GM21576 (cell line): ENCODE measurements around the gene COLEC12.
"Not testable (repeated sequence)": the region's sequence is repeated elsewhere in the genome, so short reads cannot be mapped to it uniquely, and the experiment has no call there.

Experiments
- ATAC-seq: cut with Tn5 transposase; IDR thresholded peaks from one replicate; pipeline ENCODE4 v1.9.1; 2021; ENCODE audit warnings: mild to moderate bottlenecking, moderate library complexity; ENCODE audit not compliant: unreplicated experiment

Gene COLEC12

GRCh38 chr18:415617-416612, 84.6 kb downstream of the COLEC12 start:
- ATAC-seq = no peak

DNA sequence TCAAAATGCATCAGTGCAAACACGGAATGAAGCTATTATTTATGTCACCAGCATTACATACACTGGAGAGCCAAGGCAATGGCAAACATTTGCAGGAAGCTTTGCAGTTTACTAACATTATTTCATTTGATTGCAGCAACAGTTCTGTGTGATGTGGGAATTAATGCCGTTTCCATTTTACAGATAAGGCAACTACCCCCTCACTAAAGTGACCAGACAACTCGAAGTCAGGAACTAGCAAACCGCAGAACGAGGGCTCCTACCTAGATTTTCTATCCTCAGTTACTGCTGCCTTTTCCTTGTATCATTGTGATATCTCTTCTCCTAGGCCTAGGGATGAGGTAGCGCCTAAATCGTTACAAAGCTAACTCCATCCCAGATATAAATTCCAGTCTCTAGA, 85.5 kb downstream of the COLEC12 start:
- no peak for ATAC-seq

GRCh38 chr18:413233-413632, 87.3 kb downstream of the COLEC12 start:
- ATAC-seq = no peak

DNA sequence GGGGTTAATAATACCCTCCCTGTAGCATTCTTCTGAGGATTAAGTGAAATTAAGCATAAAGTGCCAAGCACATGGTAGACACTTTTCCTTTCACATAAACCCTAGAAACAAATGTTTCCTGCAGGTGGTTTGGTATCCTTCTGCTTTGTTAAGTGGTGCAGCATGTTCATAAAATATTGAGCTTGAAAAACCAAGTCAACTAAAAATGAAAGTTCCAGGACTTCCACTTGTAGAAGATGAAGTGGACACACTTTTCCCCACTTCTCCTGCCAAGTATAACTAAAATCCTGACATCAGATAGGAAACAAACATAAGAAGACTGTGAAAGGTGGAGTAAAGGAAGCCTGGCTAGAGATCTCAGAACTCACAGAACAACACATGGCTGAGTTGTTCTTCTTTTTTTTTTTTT, 90.5 kb downstream of the COLEC12 start:
- ATAC-seq = no peak

DNA sequence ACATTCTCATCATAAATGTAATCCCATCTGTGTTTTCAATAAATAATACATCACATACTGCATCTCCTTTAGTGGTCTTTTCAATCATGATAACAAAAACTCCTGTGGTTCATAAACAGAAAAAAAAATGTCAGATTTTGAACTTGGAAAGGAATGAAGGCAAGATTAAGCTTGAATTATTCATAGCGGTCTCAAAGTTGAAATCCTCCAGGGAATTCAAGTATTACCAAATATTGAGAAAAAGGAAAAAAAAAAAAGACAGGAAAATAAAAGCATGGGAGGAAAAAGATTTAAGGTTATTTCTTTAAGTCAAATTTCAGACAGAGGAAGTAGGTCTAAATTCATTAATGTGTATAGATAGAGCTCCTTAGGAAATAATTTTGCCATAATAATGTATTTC, 92.1 kb downstream of the COLEC12 start:
- ATAC-seq = no peak

- no peak for ATAC-seq
Observed at GRCh38 chr18:407626-408224, 92.8 kb downstream of the COLEC12 start.

DNA sequence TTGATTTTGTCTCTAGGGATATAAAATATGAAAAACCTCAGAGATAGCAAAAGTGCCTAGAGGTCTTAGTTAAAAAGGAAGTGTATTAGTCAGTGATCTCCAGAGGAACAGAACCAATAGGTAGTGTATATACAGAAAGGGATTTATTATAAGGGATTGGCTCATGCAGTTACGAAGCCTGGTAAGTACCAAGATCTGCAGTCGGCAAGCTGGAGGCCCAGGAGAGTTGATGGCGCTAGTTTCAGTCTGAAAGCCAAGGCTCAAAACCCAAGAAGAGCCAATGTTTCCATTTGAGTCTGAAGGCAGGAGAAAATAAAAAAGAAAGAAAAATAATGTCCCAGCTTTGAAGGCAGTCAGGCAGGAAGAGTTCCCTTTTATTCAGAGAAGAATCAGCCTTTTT, 93.3 kb downstream of the COLEC12 start:
- no peak for ATAC-seq

GRCh38 chr18:406677-407076, 93.8 kb downstream of the COLEC12 start:
- ATAC-seq = no peak

DNA sequence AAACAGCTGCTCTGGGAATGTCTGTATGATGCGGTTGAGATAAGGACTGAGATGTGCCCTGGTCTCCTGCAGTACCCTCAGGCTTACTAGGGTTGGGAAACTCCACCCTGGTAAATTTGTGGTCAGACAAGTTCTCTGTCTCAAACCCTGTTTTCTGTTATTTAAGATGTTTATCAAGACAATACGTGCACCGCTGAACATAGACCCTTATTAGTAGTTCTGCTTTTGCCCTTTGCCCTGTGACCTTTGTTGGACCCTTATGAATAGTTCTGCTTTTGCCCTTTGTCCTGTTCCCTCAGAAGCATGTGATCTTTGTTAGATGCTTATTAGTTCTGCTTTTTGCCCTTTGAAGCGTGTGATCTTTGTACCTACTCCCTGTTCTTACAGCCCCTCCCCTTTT, 95.5 kb downstream of the COLEC12 start:
- ATAC-seq = not testable (repeated sequence)

DNA sequence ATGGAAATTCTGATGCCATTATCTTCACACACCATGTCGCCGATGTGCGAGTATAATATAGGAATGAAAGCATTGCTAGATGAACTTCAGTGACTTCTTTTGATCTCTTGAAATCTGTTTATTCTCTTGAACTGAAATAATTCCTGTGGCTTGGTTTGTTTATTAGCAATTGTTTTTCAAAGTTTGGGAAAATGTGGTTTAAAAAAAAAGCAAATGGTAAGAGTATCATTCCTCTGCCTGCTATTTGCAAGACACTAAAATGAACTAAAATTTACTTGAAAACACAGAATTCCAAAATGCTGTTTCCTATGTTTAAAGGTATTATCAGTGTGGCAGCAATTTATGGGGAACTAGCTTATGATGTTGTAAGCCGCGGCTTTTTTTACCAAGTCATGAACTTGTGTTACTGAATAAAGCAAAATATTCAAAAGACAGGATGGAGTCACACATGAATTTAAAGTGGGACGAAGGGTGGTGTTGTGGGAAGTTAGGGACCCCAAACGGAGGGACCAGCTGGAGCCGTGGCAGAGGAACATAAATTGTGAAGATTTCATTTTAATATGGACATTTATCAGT, 96.4 kb downstream of the COLEC12 start:
- ATAC-seq = no peak

DNA sequence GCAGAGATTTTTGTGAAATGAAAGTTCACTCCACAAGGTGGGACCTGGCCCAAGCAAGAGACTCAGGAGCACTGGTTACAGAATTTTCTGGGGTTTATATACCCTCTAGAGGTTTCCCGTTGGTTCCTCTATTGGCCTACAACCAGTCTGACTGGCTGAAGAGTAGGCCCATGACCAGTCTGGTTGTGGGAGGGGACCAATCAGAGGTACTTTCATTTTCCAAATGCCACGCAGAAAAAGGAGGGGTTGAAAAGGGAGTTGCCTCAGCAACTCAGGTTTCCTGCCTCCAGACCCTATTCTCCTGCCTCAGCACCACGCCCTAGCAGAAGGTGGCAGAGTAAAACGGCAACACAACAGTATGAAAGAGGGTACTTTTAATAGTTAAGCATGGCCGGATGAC, 98.4 kb downstream of the COLEC12 start:
- ATAC-seq = no peak

DNA sequence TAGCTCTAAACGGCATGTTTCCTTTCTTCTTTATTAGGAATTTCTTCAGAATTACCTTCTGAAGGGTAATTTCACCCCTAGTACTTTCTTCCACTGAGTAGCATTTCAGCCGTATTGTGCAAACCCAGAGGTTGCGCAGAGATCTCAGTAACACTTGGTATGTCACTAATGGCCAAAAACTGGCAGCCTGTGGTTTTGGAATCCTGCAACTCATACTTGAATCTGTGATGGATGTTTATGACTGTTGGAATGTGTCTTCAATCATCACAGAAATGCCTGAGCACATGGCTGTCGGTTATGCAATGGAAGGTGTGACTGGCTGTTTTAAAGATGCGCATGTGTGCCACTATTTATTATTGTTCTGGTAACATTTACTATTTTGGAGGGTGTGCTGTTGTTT, 100.0 kb downstream of the COLEC12 start:
- no peak for ATAC-seq

DNA sequence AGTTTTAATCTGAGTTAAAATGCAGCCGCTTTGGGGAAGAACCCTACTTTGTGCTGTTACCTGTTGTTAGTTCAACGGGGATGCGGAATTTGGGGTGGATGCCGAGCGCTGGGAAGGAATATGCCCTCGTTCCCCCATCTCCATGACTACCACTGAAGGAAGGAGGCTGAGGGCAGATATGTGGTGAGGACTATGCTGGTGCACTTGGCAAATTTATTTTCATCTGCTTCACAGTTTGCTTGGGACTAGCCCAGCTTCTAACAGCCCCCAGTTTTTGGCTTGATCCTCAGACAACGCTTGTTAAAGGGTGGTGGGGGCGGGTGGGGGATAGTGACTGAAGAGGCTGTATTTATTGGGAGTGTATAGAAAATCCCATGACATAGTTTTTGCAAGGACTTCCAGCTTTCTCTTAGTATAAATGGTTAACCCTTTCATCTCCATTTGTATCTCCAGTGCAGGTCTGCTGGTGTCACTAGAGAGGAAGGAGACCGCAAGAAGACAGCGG, 100.8 kb downstream of the COLEC12 start:
- ATAC-seq = no peak

DNA sequence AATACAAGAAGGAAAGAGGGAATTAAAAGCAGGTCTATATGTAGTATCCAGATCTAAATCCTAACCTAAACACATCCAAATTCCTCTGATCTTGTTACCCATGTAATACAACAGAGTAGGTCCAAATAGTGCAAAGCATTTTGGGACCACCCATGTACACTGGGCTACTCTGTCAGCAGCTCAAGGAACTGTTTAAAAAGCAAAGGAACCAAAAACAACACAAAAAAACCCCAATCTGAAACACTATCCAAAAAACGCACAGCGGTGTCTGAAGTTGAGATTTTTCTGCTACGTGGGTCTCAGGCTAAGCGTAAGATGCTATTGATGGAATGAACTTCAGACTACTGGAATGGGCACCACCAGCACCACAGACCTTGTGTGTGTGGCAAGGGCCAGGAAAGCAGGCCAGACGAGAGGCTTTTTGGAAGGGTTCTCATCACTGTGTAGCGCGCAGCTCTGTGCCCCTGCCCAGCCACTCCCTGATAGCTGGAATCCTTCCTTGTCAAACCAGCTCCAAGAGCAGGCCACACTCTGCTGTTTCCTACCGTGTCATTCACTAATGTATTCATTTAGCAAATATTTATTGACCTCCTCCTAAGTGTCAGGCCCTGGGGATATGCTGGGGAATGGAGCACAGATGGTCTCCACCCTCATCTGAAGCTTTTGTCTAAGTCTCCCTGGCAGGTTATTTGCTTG, 101.4 kb downstream of the COLEC12 start:
- ATAC-seq = no peak

DNA sequence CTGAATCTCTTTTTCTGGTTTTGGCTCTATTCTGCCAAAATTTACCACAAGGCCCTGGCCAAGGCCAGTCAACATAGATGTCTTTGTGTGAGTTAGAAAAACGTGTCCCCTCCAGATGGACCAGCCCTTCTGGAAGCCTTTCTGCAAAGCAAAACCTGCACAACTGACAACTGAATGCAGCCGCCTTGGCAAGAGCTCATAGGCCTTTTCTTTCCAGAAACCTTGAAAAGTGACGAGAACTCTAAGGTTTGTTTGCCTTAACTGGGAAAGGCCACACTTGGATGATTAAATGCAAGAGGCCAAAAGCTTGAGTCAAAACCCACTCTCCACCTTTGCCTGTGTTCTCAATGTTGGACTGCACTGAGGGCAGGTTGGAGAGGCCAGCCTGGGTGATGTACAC, 103.9 kb downstream of the COLEC12 start:
- no peak for ATAC-seq

DNA sequence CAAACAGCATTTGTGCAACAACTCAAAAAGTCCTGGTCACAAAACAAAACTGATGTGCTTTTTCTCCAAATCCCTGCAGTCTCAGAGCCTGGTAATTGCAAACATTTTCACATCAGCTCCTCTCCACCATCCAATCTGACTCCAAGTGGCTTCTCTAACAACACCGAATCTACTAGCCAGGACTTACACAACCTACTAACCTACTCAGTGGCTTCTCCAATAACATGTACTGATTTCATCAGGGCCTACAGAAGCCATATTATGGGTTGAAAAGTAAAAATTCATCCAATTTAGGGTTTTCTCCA, 104.3 kb downstream of the COLEC12 start:
- ATAC-seq = no peak

- no peak for ATAC-seq
Observed at GRCh38 chr18:395456-396250, 104.8 kb downstream of the COLEC12 start.

DNA sequence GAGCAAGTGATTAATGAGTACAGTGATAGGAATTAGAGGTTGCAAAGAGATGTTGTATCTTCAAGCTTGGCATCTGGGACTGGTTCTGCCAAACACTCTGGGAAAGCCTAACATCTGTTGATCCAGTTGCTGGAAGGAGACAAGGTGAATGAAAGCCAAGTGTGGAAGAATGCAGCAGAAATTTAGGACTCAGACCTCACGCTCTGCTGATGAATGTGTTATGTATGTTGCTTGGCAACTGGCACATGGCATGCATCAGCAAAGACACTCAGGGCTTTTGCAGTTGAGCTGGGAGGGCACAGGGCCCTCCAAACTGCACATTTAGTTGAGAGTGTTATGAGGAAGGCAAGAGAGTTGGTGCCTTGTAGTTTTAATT, 105.5 kb downstream of the COLEC12 start:
- no peak for ATAC-seq

- no peak for ATAC-seq
Observed at GRCh38 chr18:394262-394986, 106.1 kb downstream of the COLEC12 start.

- ATAC-seq = no peak
Observed at GRCh38 chr18:393574-393957, 106.9 kb downstream of the COLEC12 start.
